ENCODE data around the gene OR10A6.

GRCh38 chr11:7901319-7901854 is 29.7 kb downstream of the OR10A6 start:
- no peak for TF ChIP-seq REST (IDR thresholded peaks at IDR 0.05; ENCODE audit: unreplicated experiment)
- no peak for TF ChIP-seq CTCF (conservative IDR thresholded peaks at IDR 0.05; ENCODE audit: low read depth in 2 of 2)
